Right renal pelvis (tissue), 4 donors: ENCODE data around the gene COG3. TPM values are rescaled to one million over a fixed set of nuclear protein-coding genes. Genes with fewer than 3 reads are reported as not detected.

Experiments
- DNase-seq, 4 donors: peaks; one replicate each; pipeline ENCODE4 v3.0.0-alpha.2; 2013; ENCODE audit warnings: low read depth in 4 of 4, low spot score in 3 of 4, missing footprints in 1 of 4
- polyA plus RNA-seq, 4 donors: library from polyadenylated mRNA; unstranded; fragments of 120-200 nt; gene quantifications; one replicate each; pipeline ENCODE4 v1.2.1, GENCODE V29; 2013; ENCODE audit not compliant: insufficient read length in 4 of 4

The COG3 gene
- polyA plus RNA-seq, 4 donors, result 27.3 to 34.7 (median 32.5) TPM

- no peak for DNase-seq
These were observed 19.7 kb upstream of the COG3 start for GRCh38 chr13:45445053-45445452.

- DNase-seq, result no peak
These were observed 18.6 kb upstream of the COG3 start for GRCh38 chr13:45446181-45446580.

DNA sequence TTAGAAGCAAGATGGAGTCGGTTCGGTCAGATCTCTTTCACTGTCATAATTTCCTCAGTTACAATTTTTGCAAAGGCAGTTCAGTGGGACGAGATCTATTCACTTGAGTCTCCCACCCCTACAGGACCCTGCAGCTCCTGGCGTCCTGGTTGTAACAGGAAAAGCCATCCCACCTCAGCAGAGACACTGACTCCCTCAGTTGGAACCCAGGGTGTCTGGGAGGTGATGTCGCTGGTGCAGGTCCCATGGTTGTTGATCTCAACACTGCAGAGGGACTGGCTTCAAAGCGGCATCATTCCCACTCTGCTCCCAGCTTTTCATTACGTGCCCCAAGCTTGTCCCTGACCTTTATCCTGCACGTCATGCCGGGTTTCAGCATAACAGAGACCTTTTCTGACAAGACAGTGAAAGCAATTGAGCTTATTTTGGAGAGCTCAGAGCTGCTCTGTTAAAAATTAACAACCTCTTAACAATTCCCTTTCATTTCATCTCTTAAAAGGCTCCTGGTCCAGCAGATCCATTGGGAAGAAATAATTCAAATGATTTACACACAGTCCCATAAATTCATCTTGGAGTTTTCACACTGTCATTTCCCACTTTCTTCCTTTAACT, 17.6 kb upstream of the COG3 start:
- DNase-seq, result no peak

GRCh38 chr13:45448965-45449559, 15.7 kb upstream of the COG3 start:
- no peak for DNase-seq

DNA sequence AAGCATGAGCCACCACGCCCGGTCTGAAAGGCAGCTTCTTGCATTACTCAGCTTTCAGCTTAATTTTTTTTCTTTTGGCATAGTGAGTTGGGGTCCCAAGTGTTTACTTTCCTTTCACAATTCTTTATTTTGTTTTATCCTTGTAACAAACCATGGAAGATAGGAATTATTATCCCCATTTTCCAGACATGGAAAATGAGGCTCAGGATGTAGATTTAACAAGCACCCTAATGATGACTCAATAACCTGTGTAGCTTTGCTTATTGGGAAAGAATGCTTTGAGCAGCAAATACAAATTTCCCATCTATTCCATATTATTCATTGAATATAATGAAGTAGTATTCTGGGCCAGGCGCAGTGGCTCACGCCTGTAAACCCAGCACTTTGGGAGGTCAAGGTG, 13.5 kb upstream of the COG3 start:
- DNase-seq, result no peak

GRCh38 chr13:45454204-45454603, 10.5 kb upstream of the COG3 start:
- no peak for DNase-seq

- no peak for DNase-seq
These were observed 8.4 kb upstream of the COG3 start for GRCh38 chr13:45456196-45456972.

DNA sequence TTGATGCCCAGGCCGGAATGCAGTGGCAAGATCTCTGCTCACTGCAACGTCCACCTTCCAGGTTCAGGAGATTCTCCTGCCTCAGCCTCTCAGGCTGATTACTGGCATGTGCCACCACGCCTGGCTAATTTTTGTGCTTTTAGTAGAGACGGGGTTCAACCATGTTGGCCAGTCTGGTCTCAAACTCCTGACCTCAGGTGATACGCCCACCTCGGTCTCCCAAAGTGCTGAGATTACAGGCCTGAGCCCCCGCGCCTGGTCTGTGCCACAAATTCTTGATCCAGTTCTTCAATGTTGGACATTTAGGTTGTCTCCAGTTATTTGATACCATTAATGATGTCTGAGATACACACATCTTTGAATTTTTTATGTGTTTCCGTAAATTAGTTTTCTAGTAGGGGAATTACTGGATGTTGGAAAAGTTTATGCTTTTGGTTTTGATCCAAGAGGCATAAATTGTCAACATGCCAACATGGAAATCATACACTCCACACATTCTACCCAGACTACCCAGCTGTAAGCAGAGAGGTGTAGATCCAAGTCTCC, 525 bp upstream of the COG3 start:
- no peak for DNase-seq

DNA sequence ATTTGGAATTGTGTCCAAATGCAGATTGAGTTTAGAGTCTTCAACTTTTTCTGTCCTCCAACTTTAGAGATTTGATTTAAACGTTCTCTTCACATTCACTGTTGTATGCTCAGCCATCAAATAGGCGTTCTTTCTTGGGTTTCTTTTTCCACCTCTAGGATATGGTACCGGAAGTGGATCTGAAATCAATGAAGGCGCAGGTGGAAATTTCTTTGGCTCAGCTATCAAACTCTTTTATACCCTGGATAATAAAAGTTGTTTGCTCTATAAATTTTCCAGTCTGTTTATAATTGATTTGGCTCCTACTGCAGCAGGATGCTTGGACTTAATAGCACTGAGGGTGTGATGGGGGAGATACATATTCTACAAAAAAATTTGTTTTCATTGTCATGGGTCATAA, 1.6 kb downstream of the COG3 start:
- DNase-seq, result no peak

DNA sequence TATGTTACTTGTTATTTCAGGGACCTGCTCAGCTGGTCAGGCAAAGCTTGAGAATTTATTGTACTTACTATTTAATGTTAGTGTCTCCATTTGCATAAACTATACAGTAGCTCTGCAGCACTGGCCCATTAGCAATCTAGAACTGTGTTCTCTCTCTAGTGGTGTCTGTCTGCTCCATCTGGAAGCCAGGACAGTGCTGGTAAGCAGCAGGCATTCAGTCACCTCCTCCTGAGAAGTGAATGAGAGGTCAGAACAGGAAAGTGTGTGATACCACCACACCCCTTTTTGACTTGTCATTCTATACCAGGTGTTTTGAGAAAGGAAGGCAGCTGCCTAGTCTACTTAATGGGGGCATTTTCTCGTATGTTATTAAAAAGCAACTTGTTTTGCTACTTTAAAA, 3.9 kb downstream of the COG3 start:
- no peak for DNase-seq

DNA sequence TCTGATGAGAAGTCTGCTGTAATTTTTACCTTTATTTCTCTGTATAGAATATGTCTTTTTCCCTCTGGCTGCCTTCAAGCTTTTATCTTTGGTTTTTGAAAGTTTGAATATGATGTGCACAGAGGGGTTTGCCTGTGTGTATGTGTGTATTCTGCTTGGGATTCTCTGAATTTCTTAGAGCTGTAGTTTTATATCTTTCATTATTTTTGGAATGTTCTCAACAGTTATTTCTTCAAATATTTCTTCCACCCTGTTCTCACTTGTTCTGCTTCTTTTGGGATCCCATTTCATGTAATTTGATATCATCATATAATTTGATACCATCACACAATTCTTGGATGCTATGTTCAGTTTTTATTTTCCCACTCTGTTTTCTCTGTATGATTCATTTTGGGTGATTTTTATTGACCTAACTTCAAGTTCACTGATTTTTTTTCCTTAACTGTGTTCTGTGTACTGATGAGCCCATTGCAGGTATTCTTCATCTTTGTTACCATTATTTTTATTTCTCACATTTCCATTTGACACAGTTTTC, 7.5 kb downstream of the COG3 start:
- DNase-seq, result no peak

DNA sequence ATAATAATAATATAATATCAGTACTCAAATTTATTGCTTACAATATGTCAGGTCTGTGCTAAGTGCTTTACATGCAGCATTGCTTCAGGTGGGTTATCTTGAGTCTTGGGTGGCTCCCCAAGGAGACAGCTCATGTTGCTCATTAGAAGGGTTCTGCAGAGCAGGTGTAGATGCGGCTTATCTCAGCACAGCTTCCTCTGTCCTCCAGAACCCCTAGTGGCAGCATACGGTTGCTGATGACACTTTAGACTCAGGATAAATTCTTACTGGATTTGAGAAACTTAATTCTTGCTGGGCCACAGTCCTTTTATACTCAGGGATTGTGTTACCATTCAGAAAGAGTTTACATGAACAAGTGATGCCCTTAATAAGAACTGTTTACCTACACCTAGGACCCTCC, 8.9 kb downstream of the COG3 start:
- no peak for DNase-seq

GRCh38 chr13:45474584-45475454, 10.1 kb downstream of the COG3 start:
- no peak for DNase-seq

DNA sequence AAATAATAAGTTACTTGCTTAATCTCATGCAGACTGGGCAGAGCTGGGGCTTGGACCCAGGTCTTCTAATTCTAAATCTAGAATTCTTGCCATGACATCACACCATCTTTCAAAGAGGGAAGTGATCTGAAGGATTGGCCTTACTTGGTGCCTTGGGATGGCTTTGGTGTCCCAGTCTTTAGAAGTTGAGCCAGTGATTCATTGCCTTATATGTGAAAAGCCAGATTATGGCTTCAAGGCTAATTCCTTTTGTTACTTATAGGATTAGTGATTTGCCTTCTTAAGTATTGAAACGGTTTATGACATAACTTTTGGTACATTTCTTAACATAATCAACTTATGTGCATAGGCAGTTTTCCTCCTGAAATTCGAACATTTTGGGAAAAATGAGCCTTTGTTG, 14.9 kb downstream of the COG3 start:
- no peak for DNase-seq

DNA sequence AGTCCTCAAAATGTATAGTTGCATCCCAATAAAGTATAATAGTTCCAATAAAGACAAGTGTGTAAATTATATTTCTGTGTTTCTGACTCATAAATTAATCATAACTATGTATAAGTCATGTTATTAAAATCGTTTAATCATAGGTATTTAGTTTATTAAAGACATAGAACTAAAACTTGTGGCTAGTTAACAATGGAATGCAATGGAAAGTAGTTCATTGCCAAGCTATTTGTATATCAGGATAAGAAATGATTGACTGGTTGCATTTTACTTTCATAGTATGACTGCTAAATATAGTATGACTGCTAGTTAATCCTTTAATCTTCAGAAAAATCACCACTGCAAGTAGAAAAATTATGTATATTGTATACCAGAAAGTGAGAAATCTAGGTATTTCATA, 16.9 kb downstream of the COG3 start:
- no peak for DNase-seq

GRCh38 chr13:45482571-45483173, 17.9 kb downstream of the COG3 start:
- no peak for DNase-seq

DNA sequence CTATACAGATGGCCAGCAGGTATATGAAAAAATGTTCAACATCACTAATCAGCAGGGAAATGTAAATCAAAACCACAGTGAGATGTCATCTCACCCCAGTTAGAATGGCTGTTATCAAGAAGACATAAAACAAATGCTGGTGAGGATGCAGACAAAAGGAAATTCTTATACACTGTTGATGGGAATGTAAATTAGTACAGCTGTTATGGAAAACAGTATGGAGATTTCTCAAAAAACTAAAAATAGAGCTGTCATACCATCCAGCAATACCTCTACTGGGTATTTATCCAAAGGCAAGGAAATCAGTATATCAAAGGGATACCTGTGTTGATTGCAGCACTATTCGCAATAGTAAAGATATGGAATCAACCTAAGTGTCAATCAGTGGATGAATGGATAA, 22.9 kb downstream of the COG3 start:
- no peak for DNase-seq

- DNase-seq, result no peak
These were observed 25.3 kb downstream of the COG3 start for GRCh38 chr13:45490068-45490467.

GRCh38 chr13:45492538-45492937, 27.8 kb downstream of the COG3 start:
- no peak for DNase-seq

GRCh38 chr13:45496942-45497341, 32.2 kb downstream of the COG3 start:
- DNase-seq, result no peak
